Hair follicular keratinocyte (primary cell): ENCODE data around the gene MOV10. TPM values are rescaled to one million over a fixed set of nuclear protein-coding genes. Genes with fewer than 3 reads are reported as not detected.

Experiments used
- total RNA-seq: library from RNA; depleted of rRNA; stranded (reverse); fragments of >200 nt; gene quantifications from 2 replicates; pipeline ENCODE4 v1.2.3, GENCODE V29; 2015

The MOV10 gene
- total RNA-seq = 27.7 and 33.0 TPM in 2 replicates

DNA sequence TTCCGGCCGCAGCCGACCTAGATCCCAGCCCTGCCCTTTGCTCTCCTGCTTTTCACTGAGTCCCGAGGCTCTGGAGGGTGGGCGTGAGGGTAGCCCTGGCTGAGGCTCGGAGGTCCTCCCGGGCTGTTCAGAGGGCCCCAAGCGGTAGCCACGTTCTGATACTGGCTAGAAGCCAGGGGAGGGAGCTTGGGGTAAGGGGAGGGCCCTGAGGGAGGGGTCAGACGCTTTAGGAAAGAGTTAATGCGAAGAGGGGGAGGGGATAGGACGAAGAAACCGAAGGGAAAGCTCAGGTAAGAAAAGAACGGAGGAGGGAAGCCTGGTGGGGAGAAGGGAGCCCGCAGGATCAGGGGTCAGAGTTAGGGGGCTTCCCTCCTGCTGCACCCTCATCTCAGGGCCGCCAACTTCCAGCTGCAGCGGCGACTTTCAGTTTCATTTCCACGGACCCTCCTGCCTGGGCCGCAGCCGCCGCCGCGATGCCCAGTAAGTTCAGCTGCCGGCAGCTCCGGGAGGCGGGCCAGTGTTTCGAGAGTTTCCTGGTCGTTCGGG lies at the start of gene MOV10:
MOV10 (plus strand) TSS at position 220 of the 546 bp plus-strand sequence; CDS start at position 474, 254 bp downstream.

DNA sequence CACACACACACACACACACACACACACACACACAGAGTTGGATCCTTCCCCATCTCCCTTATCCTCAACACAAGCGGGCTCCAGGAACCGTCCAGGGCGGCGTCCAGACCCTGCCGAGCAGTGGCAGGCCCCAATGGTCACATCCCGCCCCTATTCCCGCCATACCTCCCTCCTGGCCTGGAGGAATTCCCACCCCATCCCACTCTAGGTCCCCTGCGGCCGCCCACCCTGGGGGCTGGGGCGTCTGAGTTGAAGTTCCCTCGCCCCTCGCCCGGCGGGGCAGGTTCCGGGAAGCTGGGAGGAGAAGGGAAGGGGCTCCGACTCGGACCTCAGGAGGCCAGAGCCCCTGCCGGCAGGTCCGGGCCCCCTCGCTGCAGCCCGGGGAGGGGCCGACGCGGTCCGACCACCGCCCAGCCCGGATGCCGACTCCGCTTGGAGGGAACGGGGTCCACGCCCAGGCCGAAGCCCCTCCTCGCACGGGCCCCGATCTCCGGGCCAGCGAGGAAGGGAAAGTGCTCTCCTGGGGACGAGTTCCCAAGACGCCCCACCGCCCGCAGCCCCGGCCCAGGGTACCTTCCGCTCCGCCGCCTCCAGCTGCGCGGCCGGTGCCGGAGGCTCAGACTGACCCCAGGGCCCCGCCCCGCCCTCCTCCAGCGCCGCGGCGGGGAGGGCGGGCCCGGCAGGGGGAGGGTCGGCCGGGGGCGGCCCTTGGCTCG lies 32.2 kb downstream of the MOV10 start, which contains the start of gene RHOC:
RHOC (minus strand) TSS at position 623 of the 716 bp plus-strand sequence. CDS start 3,328 bp downstream, outside the sequence.

DNA sequence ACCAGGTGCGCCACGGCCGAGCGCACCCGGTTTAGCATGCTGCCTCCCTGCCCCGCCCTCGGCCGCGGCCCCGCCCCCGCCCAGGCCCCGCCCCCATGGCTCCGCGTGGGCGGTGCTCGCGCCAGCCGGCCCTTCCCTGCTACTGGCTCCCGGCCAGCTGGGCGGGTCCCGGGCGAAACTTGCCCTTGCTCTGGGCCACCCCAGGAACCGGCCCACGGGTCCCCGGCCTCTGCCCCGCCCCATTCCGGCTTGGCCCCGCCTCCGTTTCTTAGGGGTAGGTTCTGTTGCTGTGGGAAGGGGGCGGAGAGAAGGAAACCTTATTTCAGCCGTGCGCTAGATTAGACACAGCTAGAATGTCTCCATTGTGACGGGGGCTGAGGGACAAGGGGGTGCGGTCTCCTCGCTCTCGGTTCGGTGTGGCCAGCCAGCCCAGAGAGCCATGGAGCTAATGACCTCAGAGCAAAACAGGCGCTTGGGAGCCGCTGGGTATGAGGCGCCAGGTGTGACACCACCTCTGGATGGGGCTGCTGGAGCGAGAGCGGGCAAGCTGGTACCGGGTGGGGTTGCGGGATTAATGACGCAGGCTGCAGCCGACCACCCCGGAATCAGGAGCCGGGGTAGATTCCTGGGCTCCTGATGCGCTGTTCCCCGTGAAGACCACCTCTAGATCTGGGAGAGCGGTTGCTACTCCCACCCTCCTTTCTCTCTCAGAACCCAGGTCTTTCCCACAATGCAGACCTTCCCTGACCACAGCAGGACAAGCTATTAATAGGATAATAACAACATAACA lies 41.0 kb downstream of the MOV10 start, which contains the start of gene PPM1J:
PPM1J (minus strand) TSS at position 69 of the 790 bp plus-strand sequence; CDS start at position 38, 31 bp downstream.

Other genes starting within 250 kb of the MOV10 start
- 0.30 and 0.78 TPM in 2 replicates for gene WNT2B, start 165.7 kb upstream of the MOV10 start, total RNA-seq
- gene ST7L, start 55.5 kb upstream of the MOV10 start, total RNA-seq = 9.7 and 10.6 TPM in 2 replicates
- gene CAPZA1, start 54.8 kb upstream of the MOV10 start, total RNA-seq = 230 and 261 TPM in 2 replicates
- gene RHOC, start 32.5 kb downstream of the MOV10 start, total RNA-seq = 586 and 639 TPM in 2 replicates
- 6.6 and 18.3 TPM in 2 replicates for gene PPM1J, start 40.7 kb downstream of the MOV10 start, total RNA-seq